Adrenal gland (tissue), 5 donors: ENCODE data around the gene CXCR5.

Source experiments
- POLR2A ChIP-seq, 2 donors: fragments of 450-650 bp; IDR thresholded peaks; one replicate each; pipeline ENCODE4 v1.6.1; 2017; ENCODE audit warnings: antibody characterized with exemption in 2 of 2, mild to moderate bottlenecking in 2 of 2, moderate library complexity in 1 of 2
- TF ChIP-seq, protein P1 (sequence below), 6 experiments: fragments of 450-650 bp in 4 of 6; fragments of 200-600 bp in 2 of 6; sonication (generic) in 1 of 6; IDR thresholded peaks; 1 replicate in 5 of 6; 2 replicates in 1 of 6; pipeline versions ENCODE4 v1.5.1 to v1.8.0; 2016 to 2021; ENCODE audit warnings: antibody characterized with exemption in 6 of 6, mild to moderate bottlenecking in 2 of 6, moderate library complexity in 1 of 6
- donor health status: DM: no; HTN: no; CAD: no.

DNA sequence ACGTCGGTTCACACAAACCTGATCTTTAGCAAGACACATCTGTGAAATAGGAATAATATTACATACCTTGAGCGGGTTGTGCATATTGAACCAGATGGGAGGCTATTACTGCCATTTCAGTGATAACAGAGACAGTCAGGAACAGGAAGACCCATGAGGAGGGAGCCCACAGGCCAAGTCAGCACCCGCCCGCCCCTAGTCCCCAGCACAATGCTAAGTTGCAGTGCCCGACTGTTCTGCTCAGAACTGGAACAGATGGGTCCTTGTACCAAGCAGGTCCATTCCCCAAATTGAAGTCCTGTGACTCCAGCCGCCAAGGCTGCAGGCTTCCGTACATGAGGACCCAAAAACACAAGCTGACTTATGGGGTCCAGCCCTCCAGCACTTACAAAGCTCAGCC, 9.3 kb downstream of the CXCR5 start:
- TF ChIP-seq, protein P1, sequence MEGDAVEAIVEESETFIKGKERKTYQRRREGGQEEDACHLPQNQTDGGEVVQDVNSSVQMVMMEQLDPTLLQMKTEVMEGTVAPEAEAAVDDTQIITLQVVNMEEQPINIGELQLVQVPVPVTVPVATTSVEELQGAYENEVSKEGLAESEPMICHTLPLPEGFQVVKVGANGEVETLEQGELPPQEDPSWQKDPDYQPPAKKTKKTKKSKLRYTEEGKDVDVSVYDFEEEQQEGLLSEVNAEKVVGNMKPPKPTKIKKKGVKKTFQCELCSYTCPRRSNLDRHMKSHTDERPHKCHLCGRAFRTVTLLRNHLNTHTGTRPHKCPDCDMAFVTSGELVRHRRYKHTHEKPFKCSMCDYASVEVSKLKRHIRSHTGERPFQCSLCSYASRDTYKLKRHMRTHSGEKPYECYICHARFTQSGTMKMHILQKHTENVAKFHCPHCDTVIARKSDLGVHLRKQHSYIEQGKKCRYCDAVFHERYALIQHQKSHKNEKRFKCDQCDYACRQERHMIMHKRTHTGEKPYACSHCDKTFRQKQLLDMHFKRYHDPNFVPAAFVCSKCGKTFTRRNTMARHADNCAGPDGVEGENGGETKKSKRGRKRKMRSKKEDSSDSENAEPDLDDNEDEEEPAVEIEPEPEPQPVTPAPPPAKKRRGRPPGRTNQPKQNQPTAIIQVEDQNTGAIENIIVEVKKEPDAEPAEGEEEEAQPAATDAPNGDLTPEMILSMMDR (IDR thresholded peaks at IDR 0.05) = no peak
- no peak for TF ChIP-seq POLR2A (IDR thresholded peaks at IDR 0.05)
